Osteocyte (in vitro differentiated cells): ENCODE measurements around the gene LSM10. TPM values are rescaled to one million over a fixed set of nuclear protein-coding genes. Genes with fewer than 3 reads are reported as not detected.

ENCODE experiments used
- DNase-seq: peaks from one replicate; pipeline ENCODE4 v3.0.0; 2021; ENCODE audit warnings: mixed read lengths; ENCODE audit not compliant: unreplicated experiment; ENCODE audit errors: extremely low spot score
- H3K27ac Mint-ChIP-seq: one replicate; pipeline ENCODE4 v1.8.0; 2021; ENCODE audit warnings: mild to moderate bottlenecking, mixed read lengths; ENCODE audit not compliant: unreplicated experiment
- H3K27me3 Mint-ChIP-seq: one replicate; pipeline ENCODE4 v1.8.0; 2021; ENCODE audit warnings: mixed read lengths; ENCODE audit not compliant: unreplicated experiment
- H3K36me3 Mint-ChIP-seq: one replicate; pipeline ENCODE4 v1.8.0; 2021; ENCODE audit warnings: mixed read lengths; ENCODE audit not compliant: unreplicated experiment
- H3K4me1 Mint-ChIP-seq: one replicate; pipeline ENCODE4 v1.8.0; 2021; ENCODE audit warnings: mixed read lengths; ENCODE audit not compliant: unreplicated experiment
- H3K4me3 Mint-ChIP-seq: one replicate; pipeline ENCODE4 v1.8.0; 2021; ENCODE audit warnings: mild to moderate bottlenecking, moderate library complexity, mixed read lengths; ENCODE audit not compliant: unreplicated experiment
- H3K9me3 Mint-ChIP-seq: one replicate; pipeline ENCODE4 v1.8.0; 2021; ENCODE audit warnings: mixed read lengths; ENCODE audit not compliant: unreplicated experiment
- total RNA-seq: library from RNA; stranded (reverse); gene quantifications from 2 replicates; pipeline ENCODE4 v1.2.1, GENCODE V29; 2021
- TF ChIP-seq, protein P1 (sequence below): fragments of 200-600 bp; sonication (generic); IDR thresholded peaks from 2 replicates; pipeline ENCODE4 v1.5.0; 2021; ENCODE audit warnings: antibody characterized with exemption, mild to moderate bottlenecking, moderate library complexity

The LSM10 gene
- total RNA-seq, 1 donor from 2014 or later: 48.2 TPM

DNA sequence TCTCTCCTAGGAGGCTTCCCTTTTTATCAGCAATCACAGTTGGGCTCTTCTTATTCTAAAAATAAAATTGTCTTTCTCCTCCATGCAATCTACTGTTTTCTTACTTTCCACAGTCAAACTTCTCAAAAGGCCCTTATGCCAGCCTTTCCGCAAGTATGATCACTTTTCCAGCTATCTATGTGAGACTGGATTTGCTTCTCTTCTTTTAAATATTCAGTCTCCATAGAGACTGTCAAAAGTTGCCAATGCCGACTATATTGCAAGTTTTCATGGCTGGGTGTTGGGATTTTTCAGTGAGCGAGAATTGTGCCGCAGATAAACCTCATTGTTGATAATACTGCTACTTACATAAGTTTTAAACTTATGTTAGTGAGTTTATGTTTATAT lies 4.8 kb upstream of the LSM10 start:
- peak overlapping the region; percentile 69 for H3K27ac Mint-ChIP-seq
- no peaks in the 10 kb centered on the region for H3K27me3 Mint-ChIP-seq
- no peaks in the 10 kb centered on the region for H3K9me3 Mint-ChIP-seq
- DNase-seq: no peak
- H3K4me3 Mint-ChIP-seq: peak overlapping the region; percentile 59
- H3K4me1 Mint-ChIP-seq: peaks cover 25% of the 10 kb centered on the region
- peaks cover 8% of the 10 kb centered on the region for H3K36me3 Mint-ChIP-seq
- TF ChIP-seq, protein P1, sequence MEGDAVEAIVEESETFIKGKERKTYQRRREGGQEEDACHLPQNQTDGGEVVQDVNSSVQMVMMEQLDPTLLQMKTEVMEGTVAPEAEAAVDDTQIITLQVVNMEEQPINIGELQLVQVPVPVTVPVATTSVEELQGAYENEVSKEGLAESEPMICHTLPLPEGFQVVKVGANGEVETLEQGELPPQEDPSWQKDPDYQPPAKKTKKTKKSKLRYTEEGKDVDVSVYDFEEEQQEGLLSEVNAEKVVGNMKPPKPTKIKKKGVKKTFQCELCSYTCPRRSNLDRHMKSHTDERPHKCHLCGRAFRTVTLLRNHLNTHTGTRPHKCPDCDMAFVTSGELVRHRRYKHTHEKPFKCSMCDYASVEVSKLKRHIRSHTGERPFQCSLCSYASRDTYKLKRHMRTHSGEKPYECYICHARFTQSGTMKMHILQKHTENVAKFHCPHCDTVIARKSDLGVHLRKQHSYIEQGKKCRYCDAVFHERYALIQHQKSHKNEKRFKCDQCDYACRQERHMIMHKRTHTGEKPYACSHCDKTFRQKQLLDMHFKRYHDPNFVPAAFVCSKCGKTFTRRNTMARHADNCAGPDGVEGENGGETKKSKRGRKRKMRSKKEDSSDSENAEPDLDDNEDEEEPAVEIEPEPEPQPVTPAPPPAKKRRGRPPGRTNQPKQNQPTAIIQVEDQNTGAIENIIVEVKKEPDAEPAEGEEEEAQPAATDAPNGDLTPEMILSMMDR: no peak

DNA sequence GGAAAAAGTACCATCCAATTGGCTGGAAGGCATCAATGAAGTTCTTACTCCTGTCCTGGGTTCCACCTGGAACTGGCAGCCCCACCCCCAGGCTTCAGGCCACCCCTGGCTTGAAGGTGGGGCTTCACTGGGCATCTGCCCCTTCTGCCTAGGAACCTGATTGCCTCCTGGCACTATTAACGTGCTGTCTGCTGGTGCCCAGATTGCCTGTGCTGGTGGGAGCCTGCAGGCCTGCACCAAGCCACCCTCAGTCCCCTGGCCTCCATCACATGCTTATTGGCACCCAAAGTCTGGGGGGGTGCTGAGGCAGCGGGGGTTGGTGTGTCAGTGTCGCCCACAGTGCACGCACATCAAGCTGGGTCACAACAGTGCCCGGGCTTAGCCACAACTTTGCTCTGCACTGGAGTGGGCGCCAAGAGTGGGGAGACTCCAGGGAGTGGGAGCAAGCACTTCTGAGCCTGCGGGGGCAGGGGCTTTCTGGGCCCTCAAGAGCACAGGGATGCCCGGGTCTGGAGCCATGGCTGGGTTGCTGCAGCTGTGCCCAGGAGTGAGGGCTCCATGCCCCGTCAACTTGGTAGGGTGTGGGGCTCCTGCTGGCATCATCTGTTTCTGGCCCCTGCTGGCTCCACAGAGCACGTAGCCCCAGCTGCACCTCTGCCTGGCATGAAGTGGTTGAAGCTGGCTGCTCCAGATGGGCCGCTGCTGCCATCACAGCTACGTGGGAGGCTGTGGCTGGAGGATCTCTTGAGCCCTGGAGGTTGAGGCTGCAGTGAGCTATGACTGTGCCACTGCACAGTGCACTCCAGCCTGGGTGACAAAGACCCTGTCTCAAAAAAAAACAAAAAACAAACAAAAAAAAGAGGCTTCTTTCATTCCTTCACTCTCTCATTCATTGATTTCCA lies 4.1 kb upstream of the LSM10 start:
- H3K27ac Mint-ChIP-seq: peak overlapping the region; percentile 100
- no peak for DNase-seq
- peaks cover 4% of the 10 kb centered on the region for H3K36me3 Mint-ChIP-seq
- no peaks in the 10 kb centered on the region for H3K9me3 Mint-ChIP-seq
- TF ChIP-seq, protein P1: no peak
- peak overlapping the region; percentile 95 for H3K4me3 Mint-ChIP-seq
- no peaks in the 10 kb centered on the region for H3K27me3 Mint-ChIP-seq
- H3K4me1 Mint-ChIP-seq: peaks cover 28% of the 10 kb centered on the region

DNA sequence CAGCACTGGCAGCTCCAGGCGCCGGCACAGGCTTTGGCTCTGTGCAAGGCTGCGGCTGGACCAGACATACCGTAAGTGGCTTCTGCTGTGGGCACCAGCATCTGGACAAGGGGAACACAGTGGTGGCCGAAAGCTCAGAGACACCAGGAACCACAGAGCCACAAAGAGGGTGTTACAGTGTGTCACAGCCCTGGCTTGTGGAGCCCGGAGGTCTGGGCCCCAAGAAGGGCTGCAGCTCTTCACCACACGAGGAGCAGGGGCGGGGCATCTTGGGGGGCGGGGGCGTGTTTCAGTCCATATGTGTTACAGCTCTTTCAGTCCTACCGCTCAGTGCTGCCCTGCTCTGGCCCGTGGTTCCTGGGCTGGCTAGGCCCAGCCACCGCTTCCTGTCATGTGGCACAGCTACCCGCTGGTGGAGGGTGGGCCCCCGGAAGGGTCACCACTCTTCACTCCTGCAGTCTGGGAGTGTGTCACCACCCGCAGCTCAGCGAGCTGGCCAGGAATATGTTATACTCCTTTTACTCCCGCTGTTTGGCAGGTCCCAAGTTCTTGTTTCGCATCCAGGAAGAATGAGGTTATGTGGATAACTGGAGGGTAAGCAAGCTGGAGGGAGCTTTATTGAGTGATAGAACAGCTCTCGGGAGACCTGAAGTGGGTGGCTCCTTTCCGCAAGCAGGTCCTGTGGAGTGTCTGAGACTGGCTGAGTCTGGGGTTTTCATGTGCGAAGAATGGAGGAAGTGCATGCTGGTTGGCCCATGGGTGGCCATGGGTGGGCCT lies 3.3 kb upstream of the LSM10 start:
- DNase-seq: peak; percentile 96
- H3K4me3 Mint-ChIP-seq: peak overlapping the region; percentile 95
- peaks cover 34% of the 10 kb centered on the region for H3K4me1 Mint-ChIP-seq
- peak overlapping the region; percentile 100 for H3K27ac Mint-ChIP-seq
- H3K9me3 Mint-ChIP-seq: no peaks in the 10 kb centered on the region
- H3K36me3 Mint-ChIP-seq: peaks cover 4% of the 10 kb centered on the region
- no peaks in the 10 kb centered on the region for H3K27me3 Mint-ChIP-seq
- TF ChIP-seq, protein P1: peak; percentile 28

DNA sequence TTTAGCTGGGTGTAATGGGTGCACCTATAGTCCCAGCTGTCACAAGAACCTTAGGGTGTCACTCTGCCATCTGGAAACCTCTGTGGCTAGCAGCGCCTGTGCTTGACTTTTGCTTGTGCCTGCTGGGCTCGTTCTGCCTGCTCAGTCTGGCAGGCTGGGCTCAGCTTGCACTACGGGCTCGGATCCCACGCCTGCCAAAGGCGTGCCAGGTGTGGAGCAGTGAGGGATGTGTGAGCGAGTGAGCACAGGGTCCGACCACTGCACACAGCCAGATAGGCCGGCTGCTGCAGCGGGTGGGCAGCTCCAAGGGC lies 2.8 kb upstream of the LSM10 start:
- H3K4me1 Mint-ChIP-seq: peaks cover 34% of the 10 kb centered on the region
- no peaks in the 10 kb centered on the region for H3K27me3 Mint-ChIP-seq
- peaks cover 4% of the 10 kb centered on the region for H3K36me3 Mint-ChIP-seq
- H3K9me3 Mint-ChIP-seq: no peaks in the 10 kb centered on the region
- peak overlapping the region; percentile 95 for H3K4me3 Mint-ChIP-seq
- H3K27ac Mint-ChIP-seq: peak overlapping the region; percentile 100
- TF ChIP-seq, protein P1: no peak
- DNase-seq: no peak
